ENCODE data around the gene CNDP2. TPM values are rescaled to one million over a fixed set of nuclear protein-coding genes. Genes with fewer than 3 reads are reported as not detected.
"Not testable (repeated sequence)": the region's sequence is repeated elsewhere in the genome, so short reads cannot be mapped to it uniquely, and the experiment has no call there.

The CNDP2 gene
- polyA plus RNA-seq, 1 donor from 2014 or later, result 179 TPM

DNA sequence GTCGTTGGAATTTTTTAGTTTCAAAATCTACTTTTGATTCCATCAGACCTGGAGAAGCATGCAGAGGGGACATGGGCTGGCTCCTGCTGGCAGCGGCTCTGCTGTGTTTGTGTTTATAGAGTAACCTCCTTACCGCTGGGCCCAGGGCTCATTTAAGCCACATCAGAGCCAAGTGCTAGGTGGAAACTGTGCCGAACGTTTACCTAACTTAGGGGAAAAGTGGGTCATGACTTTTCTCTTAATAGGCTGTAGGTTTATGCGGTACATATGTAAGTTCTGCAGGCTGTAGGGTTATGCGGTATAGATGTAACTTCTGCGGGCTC lies 17.7 kb downstream of the CNDP2 start:
- Mint-ChIP-seq H3K36me3 (peaks cover 3% of the 10 kb centered on the region), H3K4me1 (no peaks in the 10 kb centered on the region), H3K27me3 (no peaks in the 10 kb centered on the region), H3K4me3 (no peak overlapping the region), H3K9me3 (no peaks in the 10 kb centered on the region), H3K27ac (peak overlapping the region in 1 of 3 donors; percentile 57)

DNA sequence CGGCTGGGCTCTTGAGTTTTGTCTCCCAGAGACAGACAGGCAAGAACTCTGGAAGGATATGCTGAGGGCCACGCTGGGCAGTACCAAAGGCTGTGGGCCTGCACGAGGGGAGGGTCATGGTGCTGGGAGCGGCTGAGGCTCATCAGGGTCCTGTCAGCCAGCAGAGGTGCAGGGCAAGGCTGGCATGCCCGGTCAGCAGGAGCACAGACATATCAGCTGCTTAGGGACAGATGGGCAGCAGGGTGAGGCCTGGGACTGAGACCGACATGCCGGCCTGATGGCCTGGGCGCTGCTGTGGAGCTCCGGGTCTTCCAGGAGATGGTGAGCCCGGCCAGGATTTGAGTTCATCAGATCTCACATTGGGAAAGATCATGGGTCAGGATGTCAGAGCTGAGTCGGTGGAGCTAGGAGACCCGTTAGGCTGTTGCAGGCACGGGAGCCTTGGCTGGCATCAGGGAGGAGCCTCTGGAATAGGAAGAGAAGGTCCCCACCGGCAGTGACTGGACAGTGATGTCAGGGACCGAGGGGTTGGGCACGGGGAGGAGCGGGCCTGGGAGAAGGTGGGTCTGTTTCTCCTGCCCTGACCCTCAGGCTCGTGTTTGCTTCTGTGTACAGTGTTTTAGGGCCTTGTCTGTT lies 18.8 kb downstream of the CNDP2 start:
- H3K4me1 Mint-ChIP-seq, result no peaks in the 10 kb centered on the region
- H3K27ac Mint-ChIP-seq, result peak overlapping the region in 1 of 3 donors; percentile 63
- no peaks in the 10 kb centered on the region for H3K27me3 Mint-ChIP-seq
- no peaks in the 10 kb centered on the region for H3K9me3 Mint-ChIP-seq
- peaks cover 9% of the 10 kb centered on the region for H3K36me3 Mint-ChIP-seq
- H3K4me3 Mint-ChIP-seq, result no peak overlapping the region

DNA sequence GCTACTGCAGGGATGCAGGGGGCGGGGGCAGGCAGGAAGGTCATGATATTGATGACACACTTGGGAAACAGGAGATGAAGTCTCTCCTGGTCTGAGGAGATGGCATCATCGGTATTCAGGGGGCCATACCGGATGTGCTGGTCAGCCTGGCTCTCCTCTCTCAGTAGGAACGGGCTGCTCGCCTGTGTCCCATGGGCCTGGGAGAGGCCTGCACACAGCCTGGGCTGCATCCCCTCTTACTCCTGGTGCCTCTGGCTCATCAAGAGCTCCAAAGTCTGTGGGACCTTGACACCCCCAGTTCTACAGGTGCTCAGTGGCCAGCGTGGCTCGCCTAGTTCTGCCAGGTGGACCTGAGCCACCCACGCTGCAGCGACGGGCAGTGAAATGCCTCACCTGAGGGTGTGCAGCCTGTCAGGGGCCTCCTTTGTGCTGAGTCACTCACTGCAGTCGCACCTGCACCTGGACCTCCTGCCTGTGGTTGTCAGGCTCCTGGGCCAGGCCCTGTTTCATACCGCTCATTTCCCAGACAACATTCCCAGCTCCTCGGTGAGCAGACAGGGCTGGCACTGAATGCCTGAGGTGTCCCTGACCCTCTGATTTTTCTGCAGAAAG lies 19.6 kb downstream of the CNDP2 start:
- Mint-ChIP-seq H3K4me3 (no peak overlapping the region), H3K9me3 (no peaks in the 10 kb centered on the region), H3K27me3 (no peaks in the 10 kb centered on the region), H3K4me1 (no peaks in the 10 kb centered on the region), H3K36me3 (peaks cover 9% of the 10 kb centered on the region), H3K27ac (no peak overlapping the region)

DNA sequence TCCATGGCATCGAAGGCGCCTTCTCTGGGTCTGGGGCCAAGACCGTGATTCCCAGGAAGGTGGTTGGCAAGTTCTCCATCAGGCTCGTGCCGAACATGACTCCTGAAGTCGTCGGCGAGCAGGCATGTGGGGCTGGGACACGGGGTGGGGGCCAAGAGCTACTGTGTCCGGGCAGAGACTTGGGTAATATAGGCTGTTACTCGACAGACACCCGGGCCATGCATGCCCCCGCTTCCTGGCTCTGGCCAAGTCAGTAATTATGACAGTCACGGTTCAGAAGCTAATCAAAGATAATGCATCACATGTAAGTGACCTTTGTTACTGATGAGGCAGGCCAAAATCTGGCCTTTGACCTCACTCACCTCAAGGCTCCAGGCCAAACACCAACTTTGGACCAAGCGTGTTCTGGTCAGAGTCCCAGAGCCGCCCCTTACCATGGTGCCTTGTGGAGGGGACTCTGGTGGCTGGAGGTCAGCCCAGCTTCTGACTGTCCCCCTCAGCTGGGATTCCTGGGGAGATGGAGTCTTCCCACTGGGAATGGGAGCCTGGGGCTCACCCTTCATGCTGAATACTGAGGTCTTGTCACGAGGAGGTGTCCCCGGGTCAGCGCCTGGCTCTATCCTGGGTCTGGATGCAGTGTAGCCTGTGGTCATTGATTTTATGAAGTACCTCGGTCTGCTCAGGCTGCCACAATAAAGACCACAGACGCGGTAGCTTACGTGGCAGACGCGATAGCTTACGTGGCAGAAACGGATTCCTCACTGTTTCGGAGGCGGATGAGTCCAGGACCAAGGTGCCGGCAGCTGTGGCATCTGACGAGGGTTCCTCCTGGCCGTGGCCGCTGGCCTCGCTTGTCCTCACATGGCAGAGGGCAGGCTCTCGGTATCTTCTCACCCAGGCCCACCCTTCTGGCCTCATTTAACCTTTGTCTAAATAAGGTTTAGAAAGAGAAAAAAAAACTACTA lies 20.4 kb downstream of the CNDP2 start:
- Mint-ChIP-seq H3K27me3 (no peaks in the 10 kb centered on the region), H3K27ac (no peak overlapping the region), H3K9me3 (no peaks in the 10 kb centered on the region), H3K4me1 (no peaks in the 10 kb centered on the region), H3K4me3 (peak overlapping the region in 1 of 4 donors; percentile 60), H3K36me3 (peaks cover 16% of the 10 kb centered on the region)

DNA sequence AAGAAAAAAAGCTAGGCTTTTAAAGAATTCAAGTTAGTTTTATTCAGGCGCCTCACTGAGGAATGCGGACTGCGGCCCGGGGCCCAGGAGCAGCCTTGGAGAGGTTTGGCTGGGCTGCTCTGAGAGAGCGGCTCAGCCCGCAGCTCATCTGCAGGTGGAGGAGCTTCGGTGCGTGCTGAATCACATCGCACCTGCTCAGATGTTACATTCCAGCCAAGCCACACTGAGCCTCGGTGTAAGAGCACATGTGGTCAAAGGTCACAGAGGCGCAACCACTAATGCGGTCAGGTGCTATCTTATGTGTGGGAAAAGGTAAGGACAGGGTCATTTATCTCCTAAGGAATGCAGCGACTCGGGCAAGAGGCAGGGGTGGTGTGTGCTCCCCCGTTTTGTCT lies 21.1 kb downstream of the CNDP2 start:
- Mint-ChIP-seq H3K36me3 (peaks cover 16% of the 10 kb centered on the region), H3K27me3 (no peaks in the 10 kb centered on the region), H3K9me3 (no peaks in the 10 kb centered on the region), H3K4me1 (no peaks in the 10 kb centered on the region), H3K4me3 (no peak overlapping the region), H3K27ac (peak overlapping the region in 1 of 3 donors; percentile 50)

DNA sequence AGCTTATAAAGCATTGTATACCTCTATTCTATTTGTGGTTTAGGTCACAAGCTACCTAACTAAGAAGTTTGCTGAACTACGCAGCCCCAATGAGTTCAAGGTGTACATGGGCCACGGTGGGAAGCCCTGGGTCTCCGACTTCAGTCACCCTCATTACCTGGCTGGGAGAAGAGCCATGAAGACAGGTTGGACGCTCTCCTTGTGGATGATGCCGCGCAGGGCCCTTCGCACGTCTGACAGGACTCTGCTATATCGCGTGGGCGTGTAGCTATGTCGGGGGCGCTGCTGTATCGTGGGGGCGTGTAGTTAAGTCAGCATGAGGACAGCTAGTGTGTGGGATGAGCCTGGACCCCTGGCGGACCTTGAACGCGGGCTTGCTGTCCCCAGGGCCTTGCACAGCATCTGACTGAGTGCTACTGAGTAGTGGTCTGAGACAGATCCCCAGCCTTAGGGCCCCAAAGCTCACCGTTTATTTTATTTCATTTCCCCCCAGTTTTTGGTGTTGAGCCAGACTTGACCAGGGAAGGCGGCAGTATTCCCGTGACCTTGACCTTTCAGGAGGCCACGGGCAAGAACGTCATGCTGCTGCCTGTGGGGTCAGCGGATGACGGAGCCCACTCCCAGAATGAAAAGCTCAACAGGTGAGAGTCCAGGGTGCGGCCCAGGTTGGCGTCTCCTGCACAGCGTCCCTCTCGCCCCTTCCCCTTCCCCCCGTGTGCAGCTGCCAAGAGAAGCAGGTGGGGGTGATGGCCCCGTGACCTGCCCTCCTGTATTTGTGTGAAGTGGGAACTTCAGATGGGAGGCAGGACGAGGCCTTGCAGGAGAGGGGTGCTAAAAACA lies 22.5 kb downstream of the CNDP2 start:
- H3K4me1 Mint-ChIP-seq, result no peaks in the 10 kb centered on the region
- peaks cover 20% of the 10 kb centered on the region for H3K36me3 Mint-ChIP-seq
- H3K27me3 Mint-ChIP-seq, result no peaks in the 10 kb centered on the region
- no peak overlapping the region for H3K4me3 Mint-ChIP-seq
- H3K27ac Mint-ChIP-seq, result peak overlapping the region in 1 of 3 donors; percentile 31
- H3K9me3 Mint-ChIP-seq, result no peaks in the 10 kb centered on the region

DNA sequence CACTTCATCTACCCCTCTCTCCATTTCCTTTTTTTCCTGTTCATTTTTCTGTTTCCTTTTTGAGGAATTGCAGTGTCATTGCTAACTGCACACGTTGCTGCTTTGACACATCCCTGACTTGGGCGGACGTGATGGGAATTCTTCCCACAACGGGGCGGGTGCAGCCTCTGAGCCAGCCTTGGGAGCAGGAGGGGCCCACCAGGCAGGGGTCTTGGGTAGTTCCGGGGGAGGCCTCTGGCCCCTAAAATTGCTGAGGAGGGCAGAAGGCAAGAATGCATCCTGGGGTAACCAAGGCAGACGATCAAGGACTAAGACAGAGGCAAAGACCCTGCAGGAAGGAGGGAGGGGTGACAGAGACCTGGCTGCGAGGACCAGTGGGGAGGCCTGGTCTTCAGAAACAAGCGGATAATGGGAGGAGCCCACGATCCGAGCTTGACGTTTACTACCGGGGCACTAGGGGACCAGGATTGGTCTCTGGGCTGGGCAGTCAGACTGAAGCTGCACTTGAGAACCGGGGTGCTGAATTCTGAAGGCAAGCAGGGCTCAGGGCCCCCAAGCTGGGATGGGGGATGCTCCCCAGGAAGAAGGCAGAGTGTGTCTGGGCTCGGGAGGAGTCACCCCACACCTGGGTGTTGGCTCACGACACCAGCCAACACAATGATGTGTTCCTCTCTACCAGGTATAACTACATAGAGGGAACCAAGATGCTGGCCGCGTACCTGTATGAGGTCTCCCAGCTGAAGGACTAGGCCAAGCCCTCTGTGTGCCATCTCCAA lies 23.3 kb downstream of the CNDP2 start:
- Mint-ChIP-seq H3K36me3 (peaks cover 22% of the 10 kb centered on the region), H3K27ac (no peak overlapping the region), H3K27me3 (no peaks in the 10 kb centered on the region)

DNA sequence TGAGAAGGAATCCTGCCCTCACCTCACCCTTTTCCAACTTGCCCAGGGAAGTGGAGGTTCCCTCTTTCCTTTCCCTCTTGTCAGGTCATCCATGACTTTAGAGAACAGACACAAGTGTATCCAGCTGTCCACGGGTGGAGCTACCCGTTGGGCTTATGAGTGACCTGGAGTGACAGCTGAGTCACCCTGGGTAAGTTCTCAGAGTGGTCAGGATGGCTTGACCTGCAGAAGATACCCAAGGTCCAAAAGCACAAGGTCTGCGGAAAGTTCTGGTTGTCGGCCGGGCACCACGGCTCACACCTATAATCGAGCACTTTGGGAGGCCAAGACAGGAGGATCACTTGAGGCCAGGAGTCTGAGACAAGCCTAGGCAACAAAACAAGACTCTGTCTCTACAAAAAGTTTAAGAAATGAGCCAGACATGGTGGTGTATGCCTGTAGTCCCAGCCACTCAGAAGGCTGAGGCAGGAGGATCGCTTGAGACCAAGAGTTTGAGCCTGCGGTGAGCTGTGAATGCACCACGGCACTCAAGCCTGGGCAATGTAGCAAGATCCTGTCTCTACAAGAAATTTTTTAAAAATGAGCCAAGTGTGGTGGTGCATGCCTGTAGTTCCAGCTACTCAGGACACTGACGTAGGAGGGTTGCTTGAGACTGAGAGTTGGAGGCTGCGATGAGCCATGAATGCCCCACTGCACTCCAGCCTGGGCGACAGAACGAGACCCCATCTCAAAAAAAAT lies 24.1 kb downstream of the CNDP2 start:
- H3K27ac Mint-ChIP-seq, result no peak overlapping the region
- peaks cover 22% of the 10 kb centered on the region for H3K36me3 Mint-ChIP-seq
- no peaks in the 10 kb centered on the region for H3K27me3 Mint-ChIP-seq
- no peaks in the 10 kb centered on the region for H3K4me1 Mint-ChIP-seq
- H3K4me3 Mint-ChIP-seq, result no peak overlapping the region
- no peaks in the 10 kb centered on the region for H3K9me3 Mint-ChIP-seq

More for the DNA sequence above, 23.3 kb downstream of the CNDP2 start:
- Mint-ChIP-seq H3K4me1 (no peaks in the 10 kb centered on the region), H3K4me3 (no peak overlapping the region), H3K9me3 (no peaks in the 10 kb centered on the region)

DNA sequence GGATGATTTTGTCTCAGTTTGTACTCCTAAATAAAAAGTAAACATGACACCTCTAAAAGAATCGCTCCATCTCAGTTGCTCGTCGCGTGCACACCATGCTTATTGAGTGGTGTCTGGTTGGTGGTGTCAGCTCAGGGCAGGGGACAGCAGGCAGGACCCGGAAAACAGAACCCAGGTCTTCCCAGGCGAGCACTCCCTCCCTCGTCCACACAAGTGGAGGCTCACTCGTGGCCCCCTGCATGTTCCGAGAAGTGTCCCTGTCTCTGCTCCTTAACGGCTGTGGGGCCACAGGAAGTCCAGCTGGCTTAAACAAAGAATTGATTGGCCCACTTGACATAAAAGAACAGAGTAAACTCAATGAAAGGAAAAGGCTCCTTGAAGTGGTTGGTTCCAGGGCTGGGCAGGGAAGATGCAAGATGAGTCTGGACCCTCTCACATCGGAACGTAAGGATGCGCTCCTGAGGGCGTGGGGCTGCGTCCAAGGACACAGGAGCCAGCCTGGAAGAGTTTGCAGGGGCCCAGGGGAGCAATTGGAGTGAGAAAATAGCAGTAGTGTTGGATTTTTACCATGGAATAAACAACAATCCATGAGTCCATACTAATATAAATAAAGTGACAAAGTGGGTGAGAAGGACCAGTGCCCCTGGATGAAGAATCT lies 25.0 kb downstream of the CNDP2 start:
- Mint-ChIP-seq H3K4me1 (no peaks in the 10 kb centered on the region), H3K4me3 (no peak overlapping the region), H3K27me3 (no peaks in the 10 kb centered on the region), H3K27ac (peak overlapping the region in 2 of 3 donors; percentile 40 to 83), H3K36me3 (peaks cover 20% of the 10 kb centered on the region), H3K9me3 (no peaks in the 10 kb centered on the region)

DNA sequence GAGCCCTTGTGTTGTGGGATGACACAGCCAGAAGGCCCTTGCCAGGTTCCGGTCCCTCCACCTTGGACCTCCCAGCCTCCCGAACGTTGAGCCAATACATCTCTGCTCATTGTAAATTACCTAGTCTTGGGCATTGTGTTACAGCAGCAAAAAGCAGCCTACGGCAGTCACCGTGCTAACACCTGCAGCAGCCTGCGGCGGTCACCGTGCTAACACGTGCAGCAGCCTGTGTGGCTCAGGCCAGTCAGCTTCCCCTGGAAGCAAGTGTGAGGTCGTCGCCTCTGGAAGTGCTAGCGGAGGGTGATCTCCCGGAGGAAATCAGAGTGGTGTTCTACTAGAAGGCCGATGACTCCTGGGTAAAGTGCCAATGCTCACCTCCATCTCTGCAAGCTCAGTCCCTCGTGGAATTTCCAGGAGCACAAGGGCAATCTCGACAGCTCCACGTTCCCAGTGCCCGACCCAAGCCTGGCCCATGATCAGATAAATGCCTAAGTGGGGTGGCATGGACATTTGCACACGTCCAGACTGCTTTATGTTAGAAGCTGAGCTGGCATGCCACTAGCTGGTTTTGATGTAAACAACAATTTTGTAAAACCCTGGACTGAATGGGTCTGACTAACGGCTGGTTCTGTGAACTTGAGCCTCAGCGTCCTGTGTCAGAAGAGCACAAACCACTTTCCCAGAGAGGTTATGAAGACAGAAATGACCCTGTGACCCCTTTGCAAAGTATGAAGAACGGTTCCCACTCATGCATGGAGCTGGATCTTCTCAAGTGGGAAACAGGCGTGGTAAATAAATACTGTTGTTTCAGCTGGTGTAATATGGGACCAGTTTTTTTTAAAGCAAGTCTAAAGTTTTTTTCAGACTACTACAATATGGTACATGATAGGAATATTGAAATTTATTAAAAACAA lies 26.7 kb downstream of the CNDP2 start:
- Mint-ChIP-seq H3K4me3 (peak overlapping the region in 1 of 4 donors; percentile 8), H3K27ac (no peak overlapping the region), H3K27me3 (no peaks in the 10 kb centered on the region), H3K9me3 (no peaks in the 10 kb centered on the region), H3K36me3 (peaks cover 20% of the 10 kb centered on the region), H3K4me1 (no peaks in the 10 kb centered on the region)

DNA sequence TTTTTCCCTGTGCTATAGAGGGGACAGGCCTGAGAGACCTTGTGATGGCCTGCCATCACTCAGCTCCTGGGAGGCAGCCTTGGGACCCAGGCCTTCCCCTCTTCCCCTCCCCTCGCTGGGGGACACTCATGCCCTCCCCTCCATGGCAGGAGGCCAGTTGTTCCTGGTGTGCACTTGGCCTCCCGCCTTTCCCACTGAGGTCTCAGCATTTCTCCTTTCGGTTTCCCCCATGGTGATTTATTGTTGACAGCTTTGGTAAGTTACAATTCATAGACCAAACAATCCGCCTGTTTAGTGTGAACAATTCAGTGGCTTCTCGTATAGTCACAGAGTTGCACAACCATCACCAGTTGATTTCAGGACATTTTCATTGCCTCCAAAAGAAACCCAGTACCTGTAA lies 27.9 kb downstream of the CNDP2 start:
- no peak overlapping the region for H3K27ac Mint-ChIP-seq
- peaks cover 0 to 3% (median 0%) of the 10 kb centered on the region in 3 donors for H3K4me1 Mint-ChIP-seq
- peaks cover 20% of the 10 kb centered on the region for H3K36me3 Mint-ChIP-seq
- no peak overlapping the region for H3K4me3 Mint-ChIP-seq
- H3K27me3 Mint-ChIP-seq, result no peaks in the 10 kb centered on the region
- no peaks in the 10 kb centered on the region for H3K9me3 Mint-ChIP-seq

DNA sequence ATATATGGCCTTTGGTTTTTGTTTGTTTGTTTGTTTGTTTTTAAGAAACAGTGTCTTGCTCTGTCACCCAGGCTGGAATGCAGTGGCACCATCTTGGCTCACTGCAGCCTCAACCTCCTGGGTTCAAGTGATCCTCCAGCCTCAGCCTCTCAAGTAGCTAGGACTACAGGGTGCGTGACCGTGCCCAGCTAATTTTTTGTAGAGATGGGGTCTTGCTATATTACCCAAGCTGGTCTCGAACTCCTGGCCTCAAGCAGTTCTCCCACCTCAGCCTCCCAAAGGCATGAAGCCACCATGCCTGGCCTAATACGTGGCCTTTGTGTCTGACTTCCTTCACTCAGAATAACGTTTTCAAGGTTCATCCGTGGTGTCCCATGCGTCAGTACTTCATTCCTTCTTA lies 28.8 kb downstream of the CNDP2 start:
- not testable (repeated sequence) for H3K27ac Mint-ChIP-seq, H3K9me3 Mint-ChIP-seq, H3K27me3 Mint-ChIP-seq, H3K4me1 Mint-ChIP-seq, H3K4me3 Mint-ChIP-seq
- peaks cover 13% of the 10 kb centered on the region for H3K36me3 Mint-ChIP-seq

Data from IgD-negative memory B cell (primary cell).